Measurements from ENCODE around the gene RPP25. TPM values are rescaled to one million over a fixed set of nuclear protein-coding genes. Genes with fewer than 3 reads are reported as not detected.
A peak's percentile ranks its signal among the peaks of the same experiment; 100 is the strongest.

RPP25 gene
- total and polyA plus RNA-seq, 2 of the 13 experiments (the other 11 are each of a cell fraction or from before 2014, with no cell fraction given) = 0.05 to 0.11 TPM

GRCh38 chr15:74950078-74950908 is 6.3 kb downstream of the RPP25 start (continued):
- TF ChIP-seq HBP1 (CRISPR knock-in tag; IDR thresholded peaks at IDR 0.05; ENCODE audit: low read depth) = no peak
- TF ChIP-seq ZNF460 (CRISPR knock-in tag; IDR thresholded peaks at IDR 0.05; ENCODE audit: borderline replicate concordance) = no peak
- TF ChIP-seq ZNF720 (CRISPR knock-in tag; IDR thresholded peaks at IDR 0.05) = no peak
- no peak for TF ChIP-seq ZNF552 (CRISPR knock-in tag; IDR thresholded peaks at IDR 0.05; ENCODE audit: borderline replicate concordance)
- TF ChIP-seq PAWR (CRISPR knock-in tag; IDR thresholded peaks at IDR 0.05; ENCODE audit: borderline replicate concordance) = no peak
- no peak for TF ChIP-seq ZNF207 (IDR thresholded peaks at IDR 0.05; ENCODE audit: borderline replicate concordance)
- peak; percentile 54; the same call in 1 of the 2 replicates for TF ChIP-seq IRF2 (CRISPR knock-in tag; IDR thresholded peaks at IDR 0.05)
- TF ChIP-seq ZNF670 (CRISPR knock-in tag; IDR thresholded peaks at IDR 0.05; ENCODE audit: borderline replicate concordance) = 0 out of 2 replicates have a peak, but pooled peaks have one; percentile 25
- no peak for TF ChIP-seq ATRX (CRISPR knock-in tag; IDR thresholded peaks at IDR 0.05; ENCODE audit: borderline replicate concordance)
- TF ChIP-seq FOXO1 (CRISPR knock-in tag; IDR thresholded peaks at IDR 0.05) = 0 out of 2 replicates have a peak, but pooled peaks have one; percentile 9
- no peak for TF ChIP-seq THAP7 (CRISPR knock-in tag; IDR thresholded peaks at IDR 0.05)
- TF ChIP-seq NR0B2 (CRISPR knock-in tag; IDR thresholded peaks at IDR 0.05) = no peak
- TF ChIP-seq ZNF333 (CRISPR knock-in tag; IDR thresholded peaks at IDR 0.05; ENCODE audit: borderline replicate concordance) = no peak
- TF ChIP-seq FOSL2 (CRISPR knock-in tag; IDR thresholded peaks at IDR 0.05) = no peak
- TF ChIP-seq ZFAT (CRISPR knock-in tag; conservative IDR thresholded peaks at IDR 0.05) = no peak
- no peak for TF ChIP-seq KLF13 (CRISPR knock-in tag; IDR thresholded peaks at IDR 0.05)
- TF ChIP-seq SSRP1 (CRISPR knock-in tag; IDR thresholded peaks at IDR 0.05) = 0 out of 2 replicates have a peak, but pooled peaks have one; percentile 26
- TF ChIP-seq GLI4 (CRISPR knock-in tag; IDR thresholded peaks at IDR 0.05; ENCODE audit: borderline replicate concordance) = no peak
- no peak for TF ChIP-seq ATF2 (CRISPR knock-in tag; IDR thresholded peaks at IDR 0.05)
- TF ChIP-seq EZH2 (conservative IDR thresholded peaks at IDR 0.05; ENCODE audit: low read depth, low read length) = no peak
- 0 out of 2 replicates have a peak, but pooled peaks have one; percentile 31 for TF ChIP-seq HNF1B (CRISPR knock-in tag; IDR thresholded peaks at IDR 0.05)
- TF ChIP-seq ZNF563 (CRISPR knock-in tag; IDR thresholded peaks at IDR 0.05) = no peak
- no peak for TF ChIP-seq HHEX (CRISPR knock-in tag; IDR thresholded peaks at IDR 0.05)
- no peak for TF ChIP-seq ZNF10 (CRISPR knock-in tag; IDR thresholded peaks at IDR 0.05; ENCODE audit: borderline replicate concordance, low read depth)

All from HepG2 (cell line).